B cell (primary cell): ENCODE data around the gene SPATA3.

Experiments used
- CTCF ChIP-seq: fragments of 200-600 bp; IDR thresholded peaks from one replicate; pipeline ENCODE4 v1.8.0; 2022; ENCODE audit warnings: antibody characterized with exemption, mild to moderate bottlenecking
- EZH2 ChIP-seq: IDR thresholded peaks from 2 replicates; pipeline ENCODE4 v1.6.1; 2012; ENCODE audit warnings: borderline replicate concordance, low read depth, mild to moderate bottlenecking, moderate library complexity, low read length; ENCODE audit not compliant: insufficient read depth, poor library complexity, severe bottlenecking

- TF ChIP-seq CTCF (no peak), EZH2 (no peak)
These were observed 38.5 kb downstream of the SPATA3 start for GRCh38 chr2:231034291-231034882.
